GM23248 (cell line): ENCODE measurements around the gene SLC16A11.

Experiments used
- EZH2 ChIP-seq: fragments of 200-600 bp; sonication (generic); IDR thresholded peaks from 2 replicates; pipeline ENCODE4 v1.6.1; 2018; ENCODE audit warnings: antibody characterized with exemption, mild to moderate bottlenecking; ENCODE audit not compliant: insufficient read depth, poor library complexity, severe bottlenecking
- EZH2phosphoT487 ChIP-seq: fragments of 200-600 bp; sonication (generic); IDR thresholded peaks from 2 replicates; pipeline ENCODE4 v1.6.1; 2018; ENCODE audit warnings: antibody characterized with exemption, moderate library complexity, mild to moderate bottlenecking, low read depth; ENCODE audit not compliant: insufficient read depth

DNA sequence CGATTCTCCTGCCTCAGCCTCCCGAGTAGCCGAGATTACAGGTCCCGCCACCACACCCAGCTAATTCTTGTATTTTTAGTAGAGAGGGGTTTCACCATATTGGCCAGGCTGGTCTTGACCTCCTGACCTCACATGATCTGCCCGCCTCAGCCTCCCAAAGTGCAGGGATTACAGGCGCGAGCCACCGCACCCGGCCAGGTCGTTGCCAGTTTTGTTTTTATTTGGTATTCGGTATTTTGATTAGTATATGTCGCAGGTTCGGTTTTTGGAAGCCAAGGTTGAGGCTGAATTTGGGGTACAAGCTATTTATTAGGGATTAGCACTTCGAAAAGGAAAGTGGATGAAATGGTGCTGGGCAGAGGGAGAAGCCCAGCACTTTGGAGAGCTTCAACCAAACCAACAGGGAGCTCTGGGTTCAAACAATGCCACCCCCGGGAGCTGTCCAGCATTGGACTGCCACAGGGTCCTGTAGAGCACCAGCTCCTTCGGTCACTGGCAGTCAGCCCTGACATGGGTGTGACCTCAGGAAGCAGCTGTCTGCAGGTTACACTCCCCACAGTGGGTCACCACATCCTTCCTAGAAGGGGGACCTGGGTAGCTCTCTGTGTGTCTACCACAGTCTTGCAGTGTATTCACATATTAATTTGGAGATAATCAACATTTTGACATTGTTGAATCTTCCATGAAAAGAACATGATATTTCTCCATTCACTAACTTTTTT is 37.6 kb upstream of the SLC16A11 start:
- no peak for TF ChIP-seq EZH2
- TF ChIP-seq EZH2phosphoT487: no peak
